Smooth muscle cell (in vitro differentiated cells): Measurements from ENCODE around the gene ATRIP. TPM values are rescaled to one million over a fixed set of nuclear protein-coding genes. Genes with fewer than 3 reads are reported as not detected.

Experiments used
- DNase-seq: peaks from one replicate; lab custom pipeline; 2025; ENCODE audit not compliant: unreplicated experiment; lab: John Stamatoyannopoulos, UW
- H2AFZ ChIP-seq: fragments of 200-600 bp; sonication (generic); 2 replicates; pipeline ENCODE4 v1.6.0; 2016; ENCODE audit warnings: antibody characterized with exemption, low read depth, mild to moderate bottlenecking
- H3F3A ChIP-seq: fragments of 200-600 bp; sonication (generic); 2 replicates; pipeline ENCODE4 v1.6.0; 2017; ENCODE audit warnings: antibody characterized with exemption, low read depth
- H3K27ac ChIP-seq: fragments of 200-600 bp; sonication (generic); 2 replicates; pipeline ENCODE4 v1.5.1; 2016; ENCODE audit warnings: low read depth, mild to moderate bottlenecking
- H3K27me3 ChIP-seq: fragments of 200-600 bp; sonication (generic); 2 replicates; pipeline ENCODE4 v1.6.1; 2016; ENCODE audit warnings: low read depth, mild to moderate bottlenecking
- H3K36me3 ChIP-seq: fragments of 200-600 bp; sonication (generic); 2 replicates; pipeline ENCODE4 v1.5.1; 2016; ENCODE audit warnings: low read depth
- H3K4me1 ChIP-seq: fragments of 200-600 bp; sonication (generic); 2 replicates; pipeline ENCODE4 v1.5.1; 2016; ENCODE audit warnings: low read depth
- H3K4me2 ChIP-seq: fragments of 200-600 bp; sonication (generic); 2 replicates; pipeline ENCODE4 v1.6.0; 2016; ENCODE audit warnings: mild to moderate bottlenecking
- H3K4me3 ChIP-seq: fragments of 200-600 bp; sonication (generic); 2 replicates; pipeline ENCODE4 v1.5.1; 2016; ENCODE audit warnings: mild to moderate bottlenecking
- H3K79me2 ChIP-seq: fragments of 200-600 bp; sonication (generic); 2 replicates; pipeline ENCODE4 v1.6.0; 2016; ENCODE audit warnings: low read depth, mild to moderate bottlenecking
- H3K9ac ChIP-seq: fragments of 200-600 bp; sonication (generic); 2 replicates; pipeline ENCODE4 v1.6.0; 2016; ENCODE audit warnings: low read depth
- H3K9me3 ChIP-seq: fragments of 200-600 bp; sonication (generic); replicated peaks from 2 replicates; pipeline ENCODE4 v1.5.1; 2016; ENCODE audit warnings: low read depth
- H4K20me1 ChIP-seq: fragments of 200-600 bp; sonication (generic); 2 replicates; pipeline ENCODE4 v1.6.0; 2016; ENCODE audit warnings: low read depth
- WGBS: methylation state at CpG from one replicate; pipeline ENCODE4 v1.1.7; 2016; ENCODE audit warnings: low lambda C conversion rate; 5-methylcytosine and 5-hydroxymethylcytosine counted together
- polyA plus RNA-seq: library from polyadenylated mRNA; unstranded; fragments of >200 nt; fragmentation: Nextera tagmentation; extraction: Ambion mirVana; gene quantifications from 2 replicates; pipeline ENCODE4 v1.2.1, GENCODE V29; 2016
- total RNA-seq: library from RNA; depleted of rRNA; stranded (reverse); fragments of >200 nt; gene quantifications from 2 replicates; pipeline ENCODE4 v1.2.3, GENCODE V29; 2014
- TF ChIP-seq, protein P1 (sequence below): fragments of 200-600 bp; sonication (generic); IDR thresholded peaks from 2 replicates; pipeline ENCODE4 v1.5.1; 2017; ENCODE audit warnings: borderline replicate concordance, mild to moderate bottlenecking, antibody characterized with exemption; ENCODE audit not compliant: insufficient read depth, poor library complexity, severe bottlenecking

The ATRIP gene
- total and polyA plus RNA-seq, 2 experiments from 2014 or later = 4.0 to 7.3 TPM

DNA sequence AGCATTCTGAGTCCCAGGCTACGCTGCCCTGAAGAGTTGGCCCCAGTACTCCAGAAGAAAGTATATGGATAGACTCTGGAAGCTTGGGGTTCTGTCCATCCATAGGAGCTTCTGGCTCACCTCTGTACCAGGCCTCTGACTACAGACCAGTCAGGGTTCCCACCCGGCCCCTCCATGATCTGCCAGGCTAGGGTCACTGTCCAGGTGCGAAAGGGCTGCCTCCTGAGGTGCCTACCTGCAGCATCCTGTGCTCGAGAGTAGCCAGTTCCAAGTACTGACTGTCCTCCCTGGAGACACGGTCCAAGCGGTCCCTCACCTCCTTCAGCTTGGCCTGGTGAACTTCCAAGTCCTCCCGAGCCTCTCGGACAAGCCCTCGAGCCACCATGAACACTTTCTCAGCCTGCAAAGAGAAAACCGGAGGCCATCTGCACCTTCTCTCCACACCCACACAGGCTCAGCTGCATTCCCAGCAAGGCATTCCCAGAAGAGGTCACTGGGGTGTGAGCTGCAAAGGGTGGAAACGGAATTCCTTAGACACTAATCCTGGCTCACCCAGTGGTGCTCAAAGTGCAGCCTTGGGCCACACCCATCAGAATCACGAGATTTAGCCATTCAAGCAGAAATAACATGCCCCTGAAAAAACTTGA is 12.9 kb upstream of the ATRIP start:
- H3K9ac ChIP-seq = no peak overlapping the region
- peaks cover 2% of the 10 kb centered on the region for H3K4me1 ChIP-seq
- H2AFZ ChIP-seq = no peak overlapping the region
- peak overlapping the region; percentile 74 for H3K27ac ChIP-seq
- no peaks in the 10 kb centered on the region for H4K20me1 ChIP-seq
- 72% methylated on average over 12 of the region's 12 CpGs for WGBS
- no peak for DNase-seq
- peaks cover 5% of the 10 kb centered on the region for H3F3A ChIP-seq
- no peaks in the 10 kb centered on the region for H3K79me2 ChIP-seq
- TF ChIP-seq, protein P1, sequence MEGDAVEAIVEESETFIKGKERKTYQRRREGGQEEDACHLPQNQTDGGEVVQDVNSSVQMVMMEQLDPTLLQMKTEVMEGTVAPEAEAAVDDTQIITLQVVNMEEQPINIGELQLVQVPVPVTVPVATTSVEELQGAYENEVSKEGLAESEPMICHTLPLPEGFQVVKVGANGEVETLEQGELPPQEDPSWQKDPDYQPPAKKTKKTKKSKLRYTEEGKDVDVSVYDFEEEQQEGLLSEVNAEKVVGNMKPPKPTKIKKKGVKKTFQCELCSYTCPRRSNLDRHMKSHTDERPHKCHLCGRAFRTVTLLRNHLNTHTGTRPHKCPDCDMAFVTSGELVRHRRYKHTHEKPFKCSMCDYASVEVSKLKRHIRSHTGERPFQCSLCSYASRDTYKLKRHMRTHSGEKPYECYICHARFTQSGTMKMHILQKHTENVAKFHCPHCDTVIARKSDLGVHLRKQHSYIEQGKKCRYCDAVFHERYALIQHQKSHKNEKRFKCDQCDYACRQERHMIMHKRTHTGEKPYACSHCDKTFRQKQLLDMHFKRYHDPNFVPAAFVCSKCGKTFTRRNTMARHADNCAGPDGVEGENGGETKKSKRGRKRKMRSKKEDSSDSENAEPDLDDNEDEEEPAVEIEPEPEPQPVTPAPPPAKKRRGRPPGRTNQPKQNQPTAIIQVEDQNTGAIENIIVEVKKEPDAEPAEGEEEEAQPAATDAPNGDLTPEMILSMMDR = no peak
- no peak overlapping the region for H3K4me3 ChIP-seq
- H3K36me3 ChIP-seq = no peaks in the 10 kb centered on the region
- H3K4me2 ChIP-seq = no peak overlapping the region
- no peaks in the 10 kb centered on the region for H3K9me3 ChIP-seq
- H3K27me3 ChIP-seq = no peaks in the 10 kb centered on the region

DNA sequence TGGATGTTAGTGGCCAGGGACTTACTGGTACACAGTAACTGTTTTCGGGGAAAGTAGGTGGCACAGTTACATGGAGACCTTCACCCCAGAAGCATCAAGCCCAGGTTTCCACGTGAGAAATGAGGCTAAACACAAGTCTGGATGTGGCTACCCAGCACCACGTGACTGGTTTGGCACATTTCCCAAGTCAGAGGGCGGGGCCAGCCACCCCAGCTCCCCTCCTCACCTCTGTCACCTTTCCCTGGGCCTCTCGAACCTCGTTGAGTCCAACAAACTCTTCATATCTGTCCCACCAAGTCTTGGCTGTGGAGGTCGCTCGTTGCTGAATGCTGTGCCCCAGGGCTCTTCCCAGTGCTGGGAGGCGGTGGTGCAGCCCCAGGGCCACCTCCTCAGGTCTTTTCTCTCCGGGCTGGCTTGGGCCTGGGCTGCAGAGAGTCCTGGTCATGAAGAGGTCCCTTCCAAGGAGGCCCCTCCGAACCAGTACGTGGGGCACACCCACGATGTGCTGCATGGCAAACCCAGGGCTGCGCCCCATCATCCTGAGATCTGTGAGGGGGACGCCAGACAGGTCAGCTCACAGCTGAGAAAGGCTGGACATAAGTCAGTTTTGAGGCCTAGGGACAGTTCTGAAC is 11.8 kb upstream of the ATRIP start:
- H3K27me3 ChIP-seq = no peaks in the 10 kb centered on the region
- H3K4me2 ChIP-seq = no peak overlapping the region
- H4K20me1 ChIP-seq = no peaks in the 10 kb centered on the region
- H3K4me1 ChIP-seq = peaks cover 2% of the 10 kb centered on the region
- peaks cover 5% of the 10 kb centered on the region for H3F3A ChIP-seq
- 89% methylated on average over 15 of the region's 15 CpGs for WGBS
- no peak for DNase-seq
- no peak overlapping the region for H2AFZ ChIP-seq
- TF ChIP-seq, protein P1 = no peak
- H3K79me2 ChIP-seq = peaks cover 9% of the 10 kb centered on the region
- no peak overlapping the region for H3K9ac ChIP-seq
- H3K9me3 ChIP-seq = no peaks in the 10 kb centered on the region
- no peaks in the 10 kb centered on the region for H3K36me3 ChIP-seq
- no peak overlapping the region for H3K4me3 ChIP-seq
- H3K27ac ChIP-seq = no peak overlapping the region

DNA sequence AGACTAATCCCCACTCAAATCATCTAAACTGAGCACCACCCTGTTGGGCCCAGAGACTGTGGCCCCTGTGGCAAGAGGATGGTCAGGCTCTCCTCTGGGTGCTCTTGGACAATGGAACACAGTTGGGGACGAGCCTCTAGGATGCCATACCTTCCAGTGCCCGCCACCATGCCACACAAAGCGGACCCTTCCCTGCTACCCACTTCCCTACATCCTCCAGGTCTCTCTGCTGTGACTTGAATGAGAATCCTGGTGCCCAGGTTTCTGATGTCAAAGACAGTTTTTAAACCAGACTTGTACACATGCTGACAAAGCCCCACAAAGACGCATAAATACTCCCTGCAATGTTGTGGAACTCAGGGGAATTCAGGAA is 11.3 kb upstream of the ATRIP start:
- no peak for DNase-seq
- Histone ChIP-seq H3K27ac (no peak overlapping the region), H3K4me2 (no peak overlapping the region), H3K9ac (no peak overlapping the region), H3K79me2 (peaks cover 11% of the 10 kb centered on the region), H3K36me3 (no peaks in the 10 kb centered on the region), H3F3A (peaks cover 5% of the 10 kb centered on the region), H3K4me3 (no peak overlapping the region), H3K27me3 (no peaks in the 10 kb centered on the region), H3K4me1 (peaks cover 2% of the 10 kb centered on the region), H2AFZ (no peak overlapping the region), H4K20me1 (no peaks in the 10 kb centered on the region), H3K9me3 (no peaks in the 10 kb centered on the region)
- WGBS = 93% methylated on average over 4 of the region's 4 CpGs
- TF ChIP-seq, protein P1 = no peak
